Chondrocyte (in vitro differentiated cells): Measurements from ENCODE around the gene IQCH. TPM values are rescaled to one million over a fixed set of nuclear protein-coding genes. Genes with fewer than 3 reads are reported as not detected.

ENCODE experiments used
- DNase-seq: peaks from one replicate; pipeline ENCODE4 v3.0.0; 2021; ENCODE audit warnings: mixed read lengths, low spot score
- H3K27ac Mint-ChIP-seq: one replicate; pipeline ENCODE4 v1.8.0; 2021; ENCODE audit warnings: mild to moderate bottlenecking, moderate library complexity, mixed read lengths; ENCODE audit not compliant: unreplicated experiment
- H3K27me3 Mint-ChIP-seq: 2 replicates; pipeline ENCODE4 v1.8.0; 2021; ENCODE audit warnings: low read depth, mixed read lengths
- H3K36me3 Mint-ChIP-seq: 2 replicates; pipeline ENCODE4 v1.8.0; 2021; ENCODE audit warnings: low read depth, mixed read lengths
- H3K4me1 Mint-ChIP-seq: 2 replicates; pipeline ENCODE4 v1.8.0; 2021; ENCODE audit warnings: low read depth, mild to moderate bottlenecking, mixed read lengths
- H3K4me3 Mint-ChIP-seq: one replicate; pipeline ENCODE4 v1.8.0; 2021; ENCODE audit warnings: mild to moderate bottlenecking, moderate library complexity, mixed read lengths; ENCODE audit not compliant: unreplicated experiment
- H3K9me3 Mint-ChIP-seq: 2 replicates; pipeline ENCODE4 v1.8.0; 2021; ENCODE audit warnings: low read depth, mixed read lengths
- CTCF ChIP-seq: fragments of 200-600 bp; sonication (generic); IDR thresholded peaks from 2 replicates; pipeline ENCODE4 v1.5.0; 2021; ENCODE audit warnings: antibody characterized with exemption, mild to moderate bottlenecking, moderate library complexity
- total RNA-seq: library from RNA; stranded (reverse); gene quantifications from 3 replicates; pipeline ENCODE4 v1.2.1, GENCODE V29; 2021

The IQCH gene
- total RNA-seq, 1 donor from 2014 or later = 1.0 TPM

DNA sequence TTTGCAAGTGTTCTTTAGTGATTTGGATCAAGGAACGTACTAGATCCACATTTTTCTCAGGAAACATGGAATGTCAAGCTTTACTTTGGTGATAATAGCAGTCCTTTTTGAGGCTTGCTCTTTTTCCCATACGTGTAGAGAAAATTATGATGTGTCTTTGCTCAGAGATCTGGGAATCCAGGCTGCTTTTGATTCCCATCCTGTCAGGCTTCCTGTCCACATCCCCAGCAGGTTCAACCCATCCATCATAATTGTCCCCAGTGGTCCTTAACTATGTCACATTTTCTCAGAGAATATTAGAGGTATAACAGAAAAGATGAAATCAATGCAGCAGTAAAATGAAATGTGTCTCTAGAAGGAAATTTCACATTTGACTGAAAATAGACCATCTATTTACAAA is 111.4 kb downstream of the IQCH start:
- Mint-ChIP-seq H3K4me1 (no peaks in the 10 kb centered on the region), H3K9me3 (no peaks in the 10 kb centered on the region), H3K36me3 (no peaks in the 10 kb centered on the region), H3K27me3 (peaks cover 6% of the 10 kb centered on the region), H3K4me3 (no peak overlapping the region), H3K27ac (no peak overlapping the region)
- no peak for TF ChIP-seq CTCF
- DNase-seq = no peak

DNA sequence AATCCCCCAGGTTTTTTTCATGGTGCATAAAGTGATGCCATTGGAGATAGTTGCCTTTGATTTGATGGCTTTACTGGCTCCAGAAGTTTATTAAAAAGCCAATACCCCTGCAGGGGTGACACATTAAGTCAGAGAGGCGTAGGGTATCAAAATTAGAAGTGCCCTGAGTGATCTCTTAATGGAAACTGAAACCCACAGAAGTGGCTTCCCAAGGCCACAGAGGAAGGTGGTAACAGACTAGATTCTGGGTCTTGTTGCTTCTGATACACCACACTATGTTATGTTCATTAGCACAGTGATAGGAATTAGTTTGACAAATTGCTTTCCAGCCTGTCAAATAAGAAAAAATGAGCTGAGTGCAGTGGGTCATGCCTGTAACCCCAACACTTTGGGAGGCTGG is 112.3 kb downstream of the IQCH start:
- Mint-ChIP-seq H3K27ac (no peak overlapping the region), H3K27me3 (peaks cover 6% of the 10 kb centered on the region), H3K4me3 (no peak overlapping the region), H3K9me3 (no peaks in the 10 kb centered on the region), H3K36me3 (no peaks in the 10 kb centered on the region), H3K4me1 (no peaks in the 10 kb centered on the region)
- no peak for DNase-seq
- no peak for TF ChIP-seq CTCF

DNA sequence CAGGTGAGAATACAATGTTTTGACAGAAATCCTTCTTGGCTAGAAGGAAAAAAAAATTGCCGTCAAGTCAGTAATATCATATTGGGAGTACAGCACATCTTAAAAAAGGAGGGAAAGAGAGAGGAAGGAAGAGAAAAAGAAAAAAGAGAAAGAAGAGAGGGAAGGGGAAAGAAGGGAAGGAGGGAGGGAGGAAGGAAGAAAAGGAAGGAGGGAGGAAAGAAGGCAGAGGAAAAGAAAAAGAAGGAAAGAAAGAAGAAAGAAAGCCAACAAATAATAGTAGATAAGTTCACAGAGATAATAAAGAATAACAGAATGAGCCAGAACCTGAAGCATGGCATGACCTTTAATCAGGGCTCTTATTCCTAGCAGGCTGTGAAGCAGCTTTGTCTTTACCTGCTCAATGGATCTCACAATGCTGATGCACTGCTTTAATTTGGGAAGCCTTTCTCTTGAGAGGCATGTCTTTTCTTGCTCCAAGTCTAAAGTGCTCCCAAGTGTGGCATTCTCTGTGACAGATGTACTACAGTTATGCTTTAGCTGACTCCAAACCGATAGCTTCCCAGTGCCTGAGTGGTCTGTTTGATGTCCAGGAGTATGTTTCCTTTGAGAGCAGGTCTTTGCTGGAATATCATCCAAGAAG is 114.9 kb downstream of the IQCH start:
- DNase-seq = no peak
- H3K4me3 Mint-ChIP-seq = no peak overlapping the region
- H3K9me3 Mint-ChIP-seq = no peaks in the 10 kb centered on the region
- H3K36me3 Mint-ChIP-seq = no peaks in the 10 kb centered on the region
- peaks cover 6% of the 10 kb centered on the region for H3K27me3 Mint-ChIP-seq
- H3K4me1 Mint-ChIP-seq = no peaks in the 10 kb centered on the region
- no peak overlapping the region for H3K27ac Mint-ChIP-seq
- TF ChIP-seq CTCF = no peak

DNA sequence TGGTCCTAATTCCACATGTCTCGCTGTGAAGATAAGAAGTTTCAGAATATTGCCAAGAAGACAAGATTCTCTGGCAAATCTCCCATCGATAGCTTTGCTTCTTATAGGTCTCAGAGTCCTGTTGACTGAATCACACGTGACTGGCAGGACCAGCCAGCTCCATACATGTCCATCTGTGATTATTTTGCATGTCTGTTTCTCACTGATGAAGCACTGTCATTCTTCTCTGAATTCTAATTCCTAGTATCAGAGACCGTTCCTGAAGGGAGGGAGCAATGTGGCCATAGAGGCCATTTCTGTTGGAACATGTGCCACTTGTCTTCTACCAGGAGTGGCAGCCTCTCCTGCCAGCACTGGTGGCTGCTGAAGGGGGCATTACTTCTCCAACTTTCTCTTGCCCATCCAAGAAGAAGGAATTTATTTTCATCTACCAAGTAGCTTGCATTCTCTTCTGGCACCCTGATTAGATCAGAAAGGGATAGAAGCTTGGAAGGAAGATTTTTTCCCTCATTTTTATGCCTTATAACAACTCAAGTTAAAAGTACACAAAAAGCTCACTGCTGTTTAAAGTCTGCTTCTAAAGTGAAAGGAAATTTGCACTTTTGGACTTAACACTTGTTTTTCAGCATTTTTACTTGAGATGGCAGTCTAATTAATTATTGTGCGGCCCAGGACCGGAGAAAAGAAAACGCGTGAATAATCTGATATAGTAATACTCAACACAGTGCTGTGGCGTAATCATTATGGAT is 115.8 kb downstream of the IQCH start:
- no peak for TF ChIP-seq CTCF
- Mint-ChIP-seq H3K27me3 (peaks cover 6% of the 10 kb centered on the region), H3K27ac (no peak overlapping the region), H3K9me3 (no peaks in the 10 kb centered on the region), H3K36me3 (no peaks in the 10 kb centered on the region), H3K4me1 (no peaks in the 10 kb centered on the region), H3K4me3 (no peak overlapping the region)
- no peak for DNase-seq

DNA sequence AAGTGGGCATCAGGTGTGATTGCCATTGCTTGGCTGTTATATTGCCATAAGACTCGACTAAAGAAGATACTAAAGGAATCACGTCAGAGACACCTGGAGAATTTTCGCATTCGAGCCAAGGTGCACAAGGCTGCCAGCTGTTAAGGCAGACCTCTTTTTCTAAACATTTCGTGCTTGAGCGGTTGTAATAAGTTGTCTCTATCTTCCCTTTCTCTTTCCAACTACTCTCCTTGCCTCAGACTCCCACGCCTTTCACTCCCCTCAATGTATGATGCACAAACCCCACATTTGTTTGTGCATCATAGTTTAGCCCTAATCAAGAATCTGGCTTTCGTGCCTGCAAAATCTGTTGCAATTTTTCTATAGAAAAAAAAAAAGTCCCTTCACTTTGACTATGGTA is 118.0 kb downstream of the IQCH start:
- Mint-ChIP-seq H3K9me3 (no peaks in the 10 kb centered on the region), H3K27me3 (peaks cover 6% of the 10 kb centered on the region), H3K4me3 (no peak overlapping the region), H3K4me1 (no peaks in the 10 kb centered on the region), H3K27ac (no peak overlapping the region), H3K36me3 (no peaks in the 10 kb centered on the region)
- no peak for TF ChIP-seq CTCF
- no peak for DNase-seq
